ENCODE data around the gene CRHR2. TPM values are rescaled to one million over a fixed set of nuclear protein-coding genes. Genes with fewer than 3 reads are reported as not detected.

The CRHR2 gene
- total and polyA plus RNA-seq, 2 of the 13 experiments (the other 11 are each of a cell fraction or from before 2014, with no cell fraction given): not detected

GRCh38 chr7:30694774-30695721 lies 12.8 kb upstream of the CRHR2 start:
- FAIRE-seq (no peak), DNase-seq (ENCODE audit: low spot score) (no peak), ATAC-seq (no peak)
- TF ChIP-seq REL (CRISPR knock-in tag; conservative IDR thresholded peaks at IDR 0.05): no peak
- TF ChIP-seq CHD2 (IDR thresholded peaks at IDR 0.05; ENCODE audit: low read depth, low read length): no peak
- TF ChIP-seq, protein P1, sequence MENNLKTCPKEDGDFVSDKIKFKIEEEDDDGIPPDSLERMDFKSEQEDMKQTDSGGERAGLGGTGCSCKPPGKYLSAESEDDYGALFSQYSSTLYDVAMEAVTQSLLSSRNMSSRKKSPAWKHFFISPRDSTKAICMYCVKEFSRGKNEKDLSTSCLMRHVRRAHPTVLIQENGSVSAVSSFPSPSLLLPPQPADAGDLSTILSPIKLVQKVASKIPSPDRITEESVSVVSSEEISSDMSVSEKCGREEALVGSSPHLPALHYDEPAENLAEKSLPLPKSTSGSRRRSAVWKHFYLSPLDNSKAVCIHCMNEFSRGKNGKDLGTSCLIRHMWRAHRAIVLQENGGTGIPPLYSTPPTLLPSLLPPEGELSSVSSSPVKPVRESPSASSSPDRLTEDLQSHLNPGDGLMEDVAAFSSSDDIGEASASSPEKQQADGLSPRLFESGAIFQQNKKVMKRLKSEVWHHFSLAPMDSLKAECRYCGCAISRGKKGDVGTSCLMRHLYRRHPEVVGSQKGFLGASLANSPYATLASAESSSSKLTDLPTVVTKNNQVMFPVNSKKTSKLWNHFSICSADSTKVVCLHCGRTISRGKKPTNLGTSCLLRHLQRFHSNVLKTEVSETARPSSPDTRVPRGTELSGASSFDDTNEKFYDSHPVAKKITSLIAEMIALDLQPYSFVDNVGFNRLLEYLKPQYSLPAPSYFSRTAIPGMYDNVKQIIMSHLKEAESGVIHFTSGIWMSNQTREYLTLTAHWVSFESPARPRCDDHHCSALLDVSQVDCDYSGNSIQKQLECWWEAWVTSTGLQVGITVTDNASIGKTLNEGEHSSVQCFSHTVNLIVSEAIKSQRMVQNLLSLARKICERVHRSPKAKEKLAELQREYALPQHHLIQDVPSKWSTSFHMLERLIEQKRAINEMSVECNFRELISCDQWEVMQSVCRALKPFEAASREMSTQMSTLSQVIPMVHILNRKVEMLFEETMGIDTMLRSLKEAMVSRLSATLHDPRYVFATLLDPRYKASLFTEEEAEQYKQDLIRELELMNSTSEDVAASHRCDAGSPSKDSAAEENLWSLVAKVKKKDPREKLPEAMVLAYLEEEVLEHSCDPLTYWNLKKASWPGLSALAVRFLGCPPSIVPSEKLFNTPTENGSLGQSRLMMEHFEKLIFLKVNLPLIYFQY (CRISPR knock-in tag; IDR thresholded peaks at IDR 0.05; ENCODE audit: borderline replicate concordance): no peak
- TF ChIP-seq ZNF577 (CRISPR knock-in tag; IDR thresholded peaks at IDR 0.05; ENCODE audit: borderline replicate concordance, low read depth): no peak
- TF ChIP-seq NFYB (CRISPR knock-in tag; IDR thresholded peaks at IDR 0.05): no peak
- no peak for TF ChIP-seq MTERF4 (CRISPR knock-in tag; IDR thresholded peaks at IDR 0.05)
- peak; percentile 22 for TF ChIP-seq PCBP2 (optimal IDR thresholded peaks at IDR 0.05; ENCODE audit: low read depth, low read length, poor library complexity, severe bottlenecking)
- TF ChIP-seq JUN (CRISPR knock-in tag; IDR thresholded peaks at IDR 0.05): no peak
- TF ChIP-seq MBD4 (IDR thresholded peaks at IDR 0.05; ENCODE audit: borderline replicate concordance, low read length): no peak
- no peak for TF ChIP-seq NR2F2 (IDR thresholded peaks at IDR 0.05; ENCODE audit: borderline replicate concordance, low read depth)
- no peak for TF ChIP-seq TFDP2 (CRISPR knock-in tag; IDR thresholded peaks at IDR 0.05)
- TF ChIP-seq HNRNPK (IDR thresholded peaks at IDR 0.05; ENCODE audit: low read depth, low read length, poor library complexity, severe bottlenecking): peak; percentile 48
- no peak for TF ChIP-seq TEAD3 (CRISPR knock-in tag; optimal IDR thresholded peaks at IDR 0.05; ENCODE audit: borderline replicate concordance)
- TF ChIP-seq NCOR1 (IDR thresholded peaks at IDR 0.05; ENCODE audit: borderline replicate concordance, low read length): no peak
- TF ChIP-seq, protein P2, sequence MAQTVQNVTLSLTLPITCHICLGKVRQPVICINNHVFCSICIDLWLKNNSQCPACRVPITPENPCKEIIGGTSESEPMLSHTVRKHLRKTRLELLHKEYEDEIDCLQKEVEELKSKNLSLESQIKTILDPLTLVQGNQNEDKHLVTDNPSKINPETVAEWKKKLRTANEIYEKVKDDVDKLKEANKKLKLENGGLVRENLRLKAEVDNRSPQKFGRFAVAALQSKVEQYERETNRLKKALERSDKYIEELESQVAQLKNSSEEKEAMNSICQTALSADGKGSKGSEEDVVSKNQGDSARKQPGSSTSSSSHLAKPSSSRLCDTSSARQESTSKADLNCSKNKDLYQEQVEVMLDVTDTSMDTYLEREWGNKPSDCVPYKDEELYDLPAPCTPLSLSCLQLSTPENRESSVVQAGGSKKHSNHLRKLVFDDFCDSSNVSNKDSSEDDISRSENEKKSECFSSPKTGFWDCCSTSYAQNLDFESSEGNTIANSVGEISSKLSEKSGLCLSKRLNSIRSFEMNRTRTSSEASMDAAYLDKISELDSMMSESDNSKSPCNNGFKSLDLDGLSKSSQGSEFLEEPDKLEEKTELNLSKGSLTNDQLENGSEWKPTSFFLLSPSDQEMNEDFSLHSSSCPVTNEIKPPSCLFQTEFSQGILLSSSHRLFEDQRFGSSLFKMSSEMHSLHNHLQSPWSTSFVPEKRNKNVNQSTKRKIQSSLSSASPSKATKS (CRISPR knock-in tag; IDR thresholded peaks at IDR 0.05): no peak
- intact Hi-C loops (cut with micrococcal nuclease; ENCODE audit: unreplicated experiment): no loop called here
- in situ Hi-C loops (cut with HindIII; ENCODE audit: extremely low pct_ligation_motif_present, low pct_unique_long_range_greater_than_20kb): no loop called here
- Histone ChIP-seq H3K4me3 (replicated peaks in 1 of 3; ENCODE audit: insufficient read depth in 1 of 3, low read depth in 2 of 3, low read length in 3 of 3) (no peak overlapping the region), H3K4me1 (ENCODE audit: insufficient read depth, low read length) (peaks cover 13% of the 10 kb centered on the region), H3K4me2 (ENCODE audit: low read depth, low read length) (peak overlapping the region; percentile 61; the same call in 1 of the 2 replicates), H3K27ac (ENCODE audit: extremely low read length, insufficient read depth, low read length) (no peak overlapping the region), H2AFZ (ENCODE audit: low read length) (no peak overlapping the region), H3K9me3 (ENCODE audit: low read length) (no peaks in the 10 kb centered on the region), H3K79me2 (ENCODE audit: insufficient read depth, low read length) (no peaks in the 10 kb centered on the region), H3K9ac (ENCODE audit: insufficient read depth, low read depth, low read length) (no peak overlapping the region), H3K27me3 (ENCODE audit: control insufficient read depth in 1 of 2, insufficient read depth in 2 of 2, low read length in 2 of 2) (peaks cover 2 to 9% of the 10 kb centered on the region in 2 experiments; a peak in 2 of 5 replicates), H3K36me3 (replicated peaks in 1 of 2; ENCODE audit: control insufficient read depth in 1 of 2, insufficient read depth in 2 of 2, low read length in 2 of 2) (no peaks in the 10 kb centered on the region), H4K20me1 (ENCODE audit: insufficient read depth, low read length) (no peaks in the 10 kb centered on the region)
- CTCF ChIA-PET (ENCODE audit: low intra/inter-chr PET ratio, low total read pairs): no interaction called here
- WGBS (ENCODE audit: low lambda C conversion rate): 47% methylated on average over 13 of the region's 13 CpGs
- POLR2A ChIA-PET: no interaction called here
- BruUV-seq (replicated peaks): no TSS peak
